ENCODE results near the gene DTD1.

The DTD1 gene

GRCh38 chr20:18743665-18744440, 156.0 kb downstream of the DTD1 start:
- Histone ChIP-seq H3K36me3 (no peaks in the 10 kb centered on the region), H3K9me3 (no peaks in the 10 kb centered on the region), H3K27me3 (no peaks in the 10 kb centered on the region), H3K4me3 (ENCODE audit: low read depth in 1 of 2, low read length in 1 of 2) (no peak overlapping the region), H3K4me1 (ENCODE audit: control insufficient read depth in 1 of 2, insufficient read depth in 1 of 2, low read depth in 1 of 2, low read length in 1 of 2) (no peaks in the 10 kb centered on the region), H3K27ac (no peak overlapping the region)
- TF ChIP-seq, protein P1, sequence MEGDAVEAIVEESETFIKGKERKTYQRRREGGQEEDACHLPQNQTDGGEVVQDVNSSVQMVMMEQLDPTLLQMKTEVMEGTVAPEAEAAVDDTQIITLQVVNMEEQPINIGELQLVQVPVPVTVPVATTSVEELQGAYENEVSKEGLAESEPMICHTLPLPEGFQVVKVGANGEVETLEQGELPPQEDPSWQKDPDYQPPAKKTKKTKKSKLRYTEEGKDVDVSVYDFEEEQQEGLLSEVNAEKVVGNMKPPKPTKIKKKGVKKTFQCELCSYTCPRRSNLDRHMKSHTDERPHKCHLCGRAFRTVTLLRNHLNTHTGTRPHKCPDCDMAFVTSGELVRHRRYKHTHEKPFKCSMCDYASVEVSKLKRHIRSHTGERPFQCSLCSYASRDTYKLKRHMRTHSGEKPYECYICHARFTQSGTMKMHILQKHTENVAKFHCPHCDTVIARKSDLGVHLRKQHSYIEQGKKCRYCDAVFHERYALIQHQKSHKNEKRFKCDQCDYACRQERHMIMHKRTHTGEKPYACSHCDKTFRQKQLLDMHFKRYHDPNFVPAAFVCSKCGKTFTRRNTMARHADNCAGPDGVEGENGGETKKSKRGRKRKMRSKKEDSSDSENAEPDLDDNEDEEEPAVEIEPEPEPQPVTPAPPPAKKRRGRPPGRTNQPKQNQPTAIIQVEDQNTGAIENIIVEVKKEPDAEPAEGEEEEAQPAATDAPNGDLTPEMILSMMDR (IDR thresholded peaks at IDR 0.05) = no peak

DNA sequence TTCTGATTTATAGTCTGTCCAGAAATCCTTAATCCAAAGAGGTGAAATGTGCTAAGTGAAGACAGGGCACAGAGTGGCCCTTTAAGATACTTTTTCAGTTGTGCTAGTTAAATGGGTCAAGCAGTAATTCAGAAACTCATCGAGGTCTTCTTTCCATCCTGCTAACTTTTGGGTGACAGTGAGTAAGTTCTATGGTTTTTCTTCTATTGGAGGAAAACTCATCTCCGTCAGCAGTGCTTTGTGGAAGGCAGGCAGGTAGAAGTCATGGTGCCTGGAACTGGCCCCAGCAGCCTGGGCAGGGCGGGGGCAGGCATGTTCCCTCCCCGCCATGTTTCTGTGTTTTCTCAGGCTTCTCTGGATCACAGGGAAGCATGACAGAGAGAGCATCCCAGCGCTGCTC, 159.2 kb downstream of the DTD1 start:
- TF ChIP-seq, protein P1 (IDR thresholded peaks at IDR 0.05) = no peak
- Histone ChIP-seq H3K36me3 (no peaks in the 10 kb centered on the region), H3K4me3 (ENCODE audit: low read depth in 1 of 2, low read length in 1 of 2) (no peak overlapping the region), H3K27ac (no peak overlapping the region), H3K9me3 (no peaks in the 10 kb centered on the region), H3K27me3 (no peaks in the 10 kb centered on the region), H3K4me1 (ENCODE audit: control insufficient read depth in 1 of 2, insufficient read depth in 1 of 2, low read depth in 1 of 2, low read length in 1 of 2) (no peaks in the 10 kb centered on the region)

- TF ChIP-seq, protein P1 (IDR thresholded peaks at IDR 0.05) = no peak
- Histone ChIP-seq H3K36me3 (no peaks in the 10 kb centered on the region), H3K4me3 (ENCODE audit: low read depth in 1 of 2, low read length in 1 of 2) (no peak overlapping the region)
These were observed 161.1 kb downstream of the DTD1 start for GRCh38 chr20:18748987-18749386.

DNA sequence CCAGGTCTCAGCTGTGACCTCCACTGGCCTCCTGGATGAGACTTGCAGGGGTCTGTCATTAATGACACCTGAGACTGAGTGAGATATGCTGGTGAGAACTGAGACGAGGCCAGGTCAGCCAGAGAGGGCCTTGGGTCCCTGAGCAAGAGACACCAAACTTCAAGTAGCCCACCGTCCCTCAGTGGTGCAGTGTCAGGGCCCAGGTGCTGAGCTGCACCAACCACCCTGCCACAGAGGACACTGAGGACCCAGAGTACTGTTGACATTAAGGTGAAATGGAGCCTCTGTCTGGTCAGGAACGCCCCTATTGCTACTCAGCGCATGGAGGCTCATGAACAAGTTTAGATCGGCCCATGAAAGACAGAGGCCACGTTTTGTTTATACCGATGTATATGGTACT, 161.7 kb downstream of the DTD1 start:
- Histone ChIP-seq H3K36me3 (no peaks in the 10 kb centered on the region), H3K27ac (no peak overlapping the region), H3K4me3 (ENCODE audit: low read depth in 1 of 2, low read length in 1 of 2) (no peak overlapping the region), H3K4me1 (ENCODE audit: control insufficient read depth in 1 of 2, insufficient read depth in 1 of 2, low read depth in 1 of 2, low read length in 1 of 2) (peaks cover 6 to 9% of the 10 kb centered on the region in 2 experiments), H3K27me3 (no peaks in the 10 kb centered on the region), H3K9me3 (no peaks in the 10 kb centered on the region)
- TF ChIP-seq, protein P1 (IDR thresholded peaks at IDR 0.05) = no peak

More at GRCh38 chr20:18748987-18749386, 161.1 kb downstream of the DTD1 start:
- no peaks in the 10 kb centered on the region for H3K27me3 ChIP-seq
- H3K27ac ChIP-seq = no peak overlapping the region
- H3K4me1 ChIP-seq (ENCODE audit: control insufficient read depth in 1 of 2, insufficient read depth in 1 of 2, low read depth in 1 of 2, low read length in 1 of 2) = peaks cover under 1 to 4% of the 10 kb centered on the region in 2 experiments
- H3K9me3 ChIP-seq = no peaks in the 10 kb centered on the region

DNA sequence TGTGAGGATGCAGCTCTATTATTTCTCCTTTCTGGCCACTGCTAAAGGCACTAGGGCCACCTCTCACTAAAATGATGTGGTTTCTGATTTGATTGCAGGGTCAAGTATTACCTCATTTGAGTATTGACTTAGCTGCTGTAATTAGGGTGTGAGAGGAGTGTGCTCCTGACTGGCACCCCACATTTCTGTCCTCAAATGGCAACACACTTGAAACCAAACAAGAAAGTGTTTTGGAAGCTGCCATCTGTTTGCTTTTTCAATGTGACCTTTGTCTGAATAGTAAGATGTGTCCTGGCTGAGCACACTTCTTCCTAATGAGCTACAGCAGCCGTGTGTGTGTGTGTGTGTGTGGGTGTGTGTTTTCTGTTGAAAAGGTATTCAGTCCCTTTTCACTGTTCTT, 162.9 kb downstream of the DTD1 start:
- TF ChIP-seq, protein P1 (IDR thresholded peaks at IDR 0.05) = no peak
- H3K36me3 ChIP-seq = no peaks in the 10 kb centered on the region
- H3K27me3 ChIP-seq = no peaks in the 10 kb centered on the region
- H3K9me3 ChIP-seq = no peaks in the 10 kb centered on the region
- peaks cover 6 to 12% of the 10 kb centered on the region in 2 experiments for H3K4me1 ChIP-seq (ENCODE audit: control insufficient read depth in 1 of 2, insufficient read depth in 1 of 2, low read depth in 1 of 2, low read length in 1 of 2)
- H3K4me3 ChIP-seq (ENCODE audit: low read depth in 1 of 2, low read length in 1 of 2) = no peak overlapping the region
- no peak overlapping the region for H3K27ac ChIP-seq
